ENCODE data around the gene DAND5. TPM values are rescaled to one million over a fixed set of nuclear protein-coding genes. Genes with fewer than 3 reads are reported as not detected.
A peak's percentile ranks its signal among the peaks of the same experiment; 100 is the strongest.

Gene DAND5
- total RNA-seq, 3 donors from 2014 or later (not counting 1 experiment from before 2014, with no cell fraction given) = not detected

- ATAC-seq (peak in 1 of 3 donors; percentile 14), DNase-seq (no peak)
- no peaks in the 10 kb centered on the region for H3K4me1 Mint-ChIP-seq
- Histone ChIP-seq H3K27ac (ENCODE audit: low read length) (no peak overlapping the region), H3K4me1 (ENCODE audit: control insufficient read depth, insufficient read depth, low read length) (no peaks in the 10 kb centered on the region), H3K27me3 (ENCODE audit: control insufficient read depth, insufficient read depth, low read length) (peaks cover 7% of the 10 kb centered on the region), H3K4me3 (ENCODE audit: low read length) (no peak overlapping the region), H3K9me3 (ENCODE audit: control insufficient read depth, insufficient read depth, low read length) (no peaks in the 10 kb centered on the region), H3K36me3 (ENCODE audit: control insufficient read depth, insufficient read depth, low read length) (no peaks in the 10 kb centered on the region)
- H3K27me3 Mint-ChIP-seq (ENCODE audit: low read depth in 2 of 2) = peaks cover 21 to 25% of the 10 kb centered on the region in 2 donors
- WGBS (ENCODE audit: insufficient coverage) = 72% methylated on average over 7 of the region's 7 CpGs
- H3K27ac Mint-ChIP-seq = no peak overlapping the region
- no peaks in the 10 kb centered on the region for H3K36me3 Mint-ChIP-seq
- TF ChIP-seq CTCF (IDR thresholded peaks at IDR 0.05) = no peak
- no peak overlapping the region for H3K4me3 Mint-ChIP-seq
- intact Hi-C loops (cut with micrococcal nuclease) = no loop called here
- H3K9me3 Mint-ChIP-seq = no peaks in the 10 kb centered on the region
These were observed 34.9 kb downstream of the DAND5 start for GRCh38 chr19:13004273-13004672.

DNA sequence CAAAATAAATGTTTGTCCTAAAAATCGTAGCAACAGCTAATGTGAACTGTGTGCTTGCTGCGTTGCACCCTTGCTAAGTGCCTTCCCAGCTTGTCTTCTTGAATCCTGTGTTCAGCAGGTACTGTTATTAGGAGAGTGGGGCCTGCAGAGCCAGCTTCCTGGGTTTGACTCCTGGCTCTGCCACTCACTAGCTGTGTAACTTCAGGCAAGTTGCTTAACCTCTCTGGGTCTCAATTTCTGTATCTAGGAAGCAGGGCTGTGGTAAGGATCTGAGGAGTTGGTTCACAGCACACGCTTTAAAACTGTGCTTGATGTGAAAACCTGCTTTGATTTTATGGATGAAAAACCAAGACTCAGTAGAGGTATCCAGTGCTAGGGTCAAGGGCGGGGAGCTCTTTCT, 35.9 kb downstream of the DAND5 start:
- WGBS (ENCODE audit: insufficient coverage) = 86% methylated on average over 4 of the region's 4 CpGs
- H3K36me3 ChIP-seq (ENCODE audit: control insufficient read depth, insufficient read depth, low read length) = no peaks in the 10 kb centered on the region
- H3K27ac ChIP-seq (ENCODE audit: low read length) = no peak overlapping the region
- DNase-seq (no peak), ATAC-seq (no peak)
- intact Hi-C loops (cut with micrococcal nuclease) = no loop called here
- H3K9me3 Mint-ChIP-seq = no peaks in the 10 kb centered on the region
- TF ChIP-seq CTCF (IDR thresholded peaks at IDR 0.05) = no peak
- H3K4me3 ChIP-seq (ENCODE audit: low read length) = no peak overlapping the region
- H3K4me1 Mint-ChIP-seq = no peaks in the 10 kb centered on the region
- H3K27me3 ChIP-seq (ENCODE audit: control insufficient read depth, insufficient read depth, low read length) = peaks cover 17% of the 10 kb centered on the region
- H3K27ac Mint-ChIP-seq = no peak overlapping the region
- no peaks in the 10 kb centered on the region for H3K36me3 Mint-ChIP-seq
- H3K27me3 Mint-ChIP-seq (ENCODE audit: low read depth in 2 of 2) = peaks cover 12 to 27% of the 10 kb centered on the region in 2 donors
- H3K4me1 ChIP-seq (ENCODE audit: control insufficient read depth, insufficient read depth, low read length) = no peaks in the 10 kb centered on the region
- H3K4me3 Mint-ChIP-seq = no peak overlapping the region
- H3K9me3 ChIP-seq (ENCODE audit: control insufficient read depth, insufficient read depth, low read length) = no peaks in the 10 kb centered on the region

- Histone ChIP-seq H3K4me3 (ENCODE audit: low read length) (no peak overlapping the region), H3K27ac (ENCODE audit: low read length) (no peak overlapping the region), H3K9me3 (ENCODE audit: control insufficient read depth, insufficient read depth, low read length) (no peaks in the 10 kb centered on the region), H3K27me3 (ENCODE audit: control insufficient read depth, insufficient read depth, low read length) (peaks cover 23% of the 10 kb centered on the region), H3K36me3 (ENCODE audit: control insufficient read depth, insufficient read depth, low read length) (no peaks in the 10 kb centered on the region), H3K4me1 (ENCODE audit: control insufficient read depth, insufficient read depth, low read length) (no peaks in the 10 kb centered on the region)
- H3K9me3 Mint-ChIP-seq = no peaks in the 10 kb centered on the region
- peaks cover 12 to 34% of the 10 kb centered on the region in 2 donors for H3K27me3 Mint-ChIP-seq (ENCODE audit: low read depth in 2 of 2)
- no peak for TF ChIP-seq CTCF (IDR thresholded peaks at IDR 0.05)
- ATAC-seq = no peak
- intact Hi-C loops (cut with micrococcal nuclease) = loop anchor here (2.0 kb wide), 1 partner anchor 47 kb away; no protein-coding TSS in a partner anchor
- no peak overlapping the region for H3K4me3 Mint-ChIP-seq
- H3K4me1 Mint-ChIP-seq = no peaks in the 10 kb centered on the region
- H3K27ac Mint-ChIP-seq = no peak overlapping the region
- 87% methylated on average over 12 of the region's 12 CpGs for WGBS (ENCODE audit: insufficient coverage)
- H3K36me3 Mint-ChIP-seq = no peaks in the 10 kb centered on the region
- DNase-seq = no peak
These were observed 36.5 kb downstream of the DAND5 start for GRCh38 chr19:13005861-13006370.
